ENCODE measurements around the gene DNAJC11. TPM values are rescaled to one million over a fixed set of nuclear protein-coding genes. Genes with fewer than 3 reads are reported as not detected.

Gene DNAJC11
- total RNA-seq = 28.9 and 37.4 TPM in 2 replicates

DNA sequence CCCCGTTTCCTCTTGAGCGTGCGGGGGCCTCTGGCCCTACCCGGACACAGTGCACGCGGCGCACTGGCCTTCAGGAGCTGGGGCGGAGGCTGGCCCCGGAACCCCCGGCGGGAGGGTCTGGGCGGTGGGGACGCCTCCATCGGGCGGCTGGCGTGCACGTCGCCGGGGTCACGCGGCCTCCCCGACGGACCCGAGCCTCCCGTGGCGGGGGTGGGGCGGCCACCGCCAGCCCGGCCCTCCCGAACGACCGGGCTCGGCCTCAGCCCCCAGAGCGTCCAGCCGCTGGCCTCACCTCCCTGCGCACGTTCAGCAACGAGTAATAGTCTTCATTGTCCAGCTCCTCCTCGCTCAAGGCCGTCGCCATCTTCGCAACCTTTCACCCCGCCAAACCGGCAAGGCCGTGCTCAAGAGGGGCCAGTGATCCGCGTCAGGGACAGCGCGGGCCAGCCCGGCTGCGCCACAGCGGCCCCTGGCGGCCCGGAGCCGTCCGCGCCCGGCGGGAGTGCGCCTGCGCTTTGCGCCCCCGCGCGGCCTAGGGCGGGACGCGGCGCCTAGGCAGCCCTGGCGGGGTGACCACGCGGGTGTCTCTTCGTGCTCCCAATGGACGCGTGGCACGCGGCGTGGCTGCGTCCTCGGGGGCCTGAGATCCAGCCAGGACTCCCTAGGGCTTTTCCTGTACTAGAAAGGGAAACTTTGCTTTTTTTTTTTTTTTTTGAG, at the start of gene DNAJC11:
TSS of gene DNAJC11 (minus strand) at position 380 of the 717 bp plus-strand sequence. CDS start at position 364, 16 bp downstream.

DNA sequence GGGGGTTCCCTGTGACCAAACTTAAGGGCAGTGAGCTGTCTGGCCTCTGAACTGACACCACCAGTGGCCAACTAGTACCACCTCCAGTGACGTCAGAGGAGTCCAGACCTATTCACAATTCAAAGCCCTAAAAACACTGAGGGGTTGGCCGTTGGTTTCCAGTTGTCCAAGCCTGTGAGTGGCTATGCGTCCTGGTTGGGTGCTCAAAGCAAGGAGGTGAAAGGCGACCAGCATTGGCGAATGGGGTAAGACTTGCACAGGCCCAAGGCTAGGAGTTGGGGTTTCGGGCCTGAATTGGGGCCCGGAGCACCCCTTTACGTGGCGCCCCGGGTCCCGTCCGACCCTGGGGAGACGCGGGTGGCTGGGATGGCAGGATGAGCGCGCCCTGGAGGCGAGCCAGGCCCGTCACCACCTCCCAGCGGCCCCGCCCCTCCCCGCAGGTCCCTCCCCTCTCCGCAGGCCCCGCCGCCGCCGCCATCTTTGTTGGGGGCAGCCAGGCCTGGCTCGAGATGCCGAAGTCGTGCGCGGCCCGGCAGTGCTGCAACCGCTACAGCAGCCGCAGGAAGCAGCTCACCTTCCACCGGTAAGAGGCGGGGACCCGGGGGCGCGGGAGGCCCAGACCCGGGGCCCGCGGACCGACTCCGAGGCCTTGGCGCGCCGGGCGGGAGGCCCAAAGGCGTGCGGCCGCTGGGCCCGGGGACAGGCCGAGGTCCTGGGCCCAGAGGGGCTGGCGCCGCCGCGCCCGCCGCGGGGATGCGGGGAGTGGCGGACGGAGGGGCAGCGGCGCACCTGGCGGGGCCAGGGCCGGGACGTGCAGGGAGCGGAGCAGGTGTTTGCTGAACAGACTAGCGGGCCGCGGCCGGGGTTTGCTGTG, 76.7 kb downstream of the DNAJC11 start, which contains the start of gene THAP3:
TSS of gene THAP3 (plus strand) at position 159 of the 874 bp plus-strand sequence. CDS start at position 510, 351 bp downstream.

GRCh38 chr1:6613361-6614018, 88.1 kb downstream of the DNAJC11 start, which contains the start of gene PHF13:
TSS of gene PHF13 (plus strand) at chr1:6613731. CDS start at chr1:6614067, 336 bp downstream.

DNA sequence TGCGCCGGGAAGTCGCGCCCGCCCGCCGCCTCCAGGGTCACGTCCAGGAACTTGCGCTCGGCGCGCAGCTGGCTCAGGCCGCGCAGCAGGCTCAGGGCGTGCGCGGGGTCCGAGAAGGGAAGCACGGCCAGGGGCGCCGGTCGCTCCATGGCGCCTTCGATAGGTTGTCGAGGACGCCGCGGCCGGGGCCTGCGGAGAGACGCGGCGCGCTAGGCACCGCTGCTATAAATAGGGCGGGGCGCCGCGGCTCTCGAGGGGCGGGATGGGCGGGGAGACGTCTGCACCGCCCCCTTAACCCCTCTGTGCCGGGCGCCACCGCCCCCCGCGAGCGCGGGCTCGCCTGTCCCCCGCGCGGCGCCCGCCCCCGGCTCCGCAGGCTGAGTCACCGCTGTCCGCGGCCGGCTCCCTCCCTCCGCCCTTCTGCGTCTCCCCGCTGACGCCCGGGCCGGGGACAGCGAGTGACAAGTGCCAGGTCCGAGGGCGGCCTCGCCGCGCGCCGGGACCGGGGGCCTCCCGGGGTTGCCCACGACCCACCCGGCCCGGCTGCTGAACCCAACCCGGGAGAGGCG, 98.9 kb downstream of the DNAJC11 start, which contains the start of gene KLHL21:
TSS of gene KLHL21 (minus strand) at position 201 of the 569 bp plus-strand sequence. CDS start at position 149, 52 bp downstream.

Other genes with a start within 250 kb of the DNAJC11 start
- 2.9 and 4.5 TPM in 2 replicates for gene TNFRSF25, start 235.6 kb downstream of the DNAJC11 start, total RNA-seq
- 14.7 and 17.0 TPM in 2 replicates for gene PLEKHG5, start 210.1 kb downstream of the DNAJC11 start, total RNA-seq
- gene NOL9, start 147.3 kb downstream of the DNAJC11 start, total RNA-seq = 22.2 and 24.6 TPM in 2 replicates
- not detected in 2 replicates for gene TAS1R1, start 146.5 kb downstream of the DNAJC11 start, total RNA-seq
- 17.4 and 19.2 TPM in 2 replicates for gene ZBTB48, start 121.8 kb downstream of the DNAJC11 start, total RNA-seq
- 71.9 and 94.2 TPM in 2 replicates for gene KLHL21, start 98.9 kb downstream of the DNAJC11 start, total RNA-seq
- gene PHF13, start 88.1 kb downstream of the DNAJC11 start, total RNA-seq = 18.6 and 19.9 TPM in 2 replicates
- 25.7 and 31.0 TPM in 2 replicates for gene THAP3, start 76.9 kb downstream of the DNAJC11 start, total RNA-seq
- gene CAMTA1, start 83.6 kb upstream of the DNAJC11 start, total RNA-seq = 58.1 and 60.2 TPM in 2 replicates